KG1 (cell line): ENCODE data around the gene EHMT1.
"Not testable (repeated sequence)": the region's sequence is repeated elsewhere in the genome, so short reads cannot be mapped to it uniquely, and the experiment has no call there.

Experiments used
- DNase-seq: peaks from one replicate; lab custom pipeline; 2025; lab: John Stamatoyannopoulos, UW

EHMT1 gene

DNA sequence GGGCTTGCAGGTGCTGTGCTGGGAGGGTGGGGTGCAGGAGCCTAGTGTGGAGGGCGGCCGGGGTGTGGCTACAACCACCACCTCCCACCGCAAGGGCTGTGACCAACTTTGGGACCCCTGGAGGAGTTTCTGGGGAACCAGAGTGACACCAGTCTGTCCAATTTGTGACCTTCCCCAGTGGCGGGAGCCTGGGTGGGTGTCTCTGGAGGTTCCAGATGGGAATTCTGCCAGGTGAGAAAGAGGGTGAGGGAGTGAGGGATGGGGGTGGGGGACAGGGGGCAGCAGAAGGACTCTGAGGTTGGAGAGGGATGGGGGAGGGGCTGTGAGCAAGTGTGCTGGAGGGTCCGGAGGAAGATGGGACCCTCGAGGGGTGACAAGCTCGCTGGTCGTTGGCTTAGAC, 254.6 kb downstream of the EHMT1 start:
- no peak for DNase-seq

DNA sequence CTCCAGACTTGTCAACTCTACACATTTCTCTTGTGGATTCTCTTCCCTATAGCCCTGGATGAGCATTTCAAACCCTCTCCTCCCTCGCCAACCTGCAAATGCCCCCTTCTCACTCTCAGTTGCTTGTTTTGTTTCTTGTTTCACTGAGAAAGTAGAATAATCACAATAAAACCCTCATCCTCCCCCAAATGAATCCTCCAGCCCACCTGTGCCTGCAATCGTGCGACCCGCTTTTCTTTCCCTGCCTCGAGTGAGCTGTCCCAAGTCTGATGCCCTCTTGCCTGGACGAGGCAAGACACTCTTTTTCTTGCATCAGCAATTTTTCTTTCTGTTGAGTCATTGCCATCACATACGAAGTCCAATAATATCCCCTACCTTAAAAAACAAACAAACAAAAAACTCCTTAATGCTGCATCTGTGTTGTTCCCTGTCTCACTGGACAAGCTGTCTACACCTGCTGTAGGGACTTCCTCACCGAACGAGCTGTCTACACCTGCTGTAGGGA, 255.1 kb downstream of the EHMT1 start:
- no peak for DNase-seq

- no peak for DNase-seq
Measured at GRCh38 chr9:137875354-137875753, 256.5 kb downstream of the EHMT1 start.

- no peak for DNase-seq
Measured at GRCh38 chr9:137875846-137876245, 257.0 kb downstream of the EHMT1 start.

DNA sequence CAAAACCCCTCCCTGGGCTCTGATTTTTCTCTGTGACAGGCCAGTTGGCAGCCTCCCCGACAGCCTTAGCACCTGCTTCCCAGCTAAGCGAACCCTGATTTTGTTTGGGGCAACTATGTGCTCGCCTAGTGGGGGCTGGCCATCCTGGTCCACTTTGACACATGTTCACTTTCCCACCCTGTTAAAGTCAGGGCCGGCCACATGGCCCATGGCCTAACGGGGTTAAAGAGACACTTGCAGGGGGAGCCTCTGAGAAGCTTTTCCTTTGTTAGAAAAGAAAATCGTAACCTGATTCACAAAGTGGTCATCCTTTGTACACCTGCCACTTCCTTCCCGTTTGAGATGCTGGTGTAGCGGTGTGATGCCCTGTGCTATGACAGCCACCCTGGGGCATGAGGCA, 257.5 kb downstream of the EHMT1 start:
- DNase-seq = no peak

DNA sequence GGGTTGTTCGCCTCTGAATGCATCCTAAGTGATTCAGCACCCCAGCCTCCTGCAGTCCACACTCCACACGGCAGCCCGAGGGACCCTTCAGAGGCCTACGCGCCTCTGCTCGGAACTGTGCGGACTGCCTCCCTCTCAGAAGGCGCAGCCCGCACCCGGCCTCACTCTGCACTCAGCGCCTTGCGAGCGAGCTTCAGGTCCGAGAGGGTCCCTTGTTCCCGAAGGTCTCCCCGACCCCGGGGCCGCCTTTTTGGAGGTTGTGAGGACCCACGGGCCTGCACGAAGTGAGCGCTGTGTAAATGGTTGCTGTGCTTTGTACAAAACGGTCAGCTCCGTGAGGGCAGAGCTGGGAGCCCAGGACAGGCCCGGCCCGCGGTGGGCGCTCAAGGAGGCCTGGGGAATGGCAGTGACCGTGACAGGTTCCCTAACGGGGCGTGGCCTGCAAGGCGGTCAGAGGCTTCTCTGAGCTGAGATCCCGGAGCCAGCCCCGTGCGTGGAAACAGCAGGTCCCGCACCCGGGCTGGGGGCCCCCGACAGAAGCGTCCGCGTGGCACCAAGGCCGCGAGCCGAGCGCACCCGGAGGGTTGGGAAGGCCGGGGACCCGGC, 258.1 kb downstream of the EHMT1 start:
- no peak for DNase-seq

GRCh38 chr9:137877506-137878122, 258.8 kb downstream of the EHMT1 start, which contains the start of gene CACNA1B:
CACNA1B (plus strand) TSS chr9:137877782; CDS start chr9:137877934, 152 bp downstream.
- not testable (repeated sequence) for DNase-seq

DNA sequence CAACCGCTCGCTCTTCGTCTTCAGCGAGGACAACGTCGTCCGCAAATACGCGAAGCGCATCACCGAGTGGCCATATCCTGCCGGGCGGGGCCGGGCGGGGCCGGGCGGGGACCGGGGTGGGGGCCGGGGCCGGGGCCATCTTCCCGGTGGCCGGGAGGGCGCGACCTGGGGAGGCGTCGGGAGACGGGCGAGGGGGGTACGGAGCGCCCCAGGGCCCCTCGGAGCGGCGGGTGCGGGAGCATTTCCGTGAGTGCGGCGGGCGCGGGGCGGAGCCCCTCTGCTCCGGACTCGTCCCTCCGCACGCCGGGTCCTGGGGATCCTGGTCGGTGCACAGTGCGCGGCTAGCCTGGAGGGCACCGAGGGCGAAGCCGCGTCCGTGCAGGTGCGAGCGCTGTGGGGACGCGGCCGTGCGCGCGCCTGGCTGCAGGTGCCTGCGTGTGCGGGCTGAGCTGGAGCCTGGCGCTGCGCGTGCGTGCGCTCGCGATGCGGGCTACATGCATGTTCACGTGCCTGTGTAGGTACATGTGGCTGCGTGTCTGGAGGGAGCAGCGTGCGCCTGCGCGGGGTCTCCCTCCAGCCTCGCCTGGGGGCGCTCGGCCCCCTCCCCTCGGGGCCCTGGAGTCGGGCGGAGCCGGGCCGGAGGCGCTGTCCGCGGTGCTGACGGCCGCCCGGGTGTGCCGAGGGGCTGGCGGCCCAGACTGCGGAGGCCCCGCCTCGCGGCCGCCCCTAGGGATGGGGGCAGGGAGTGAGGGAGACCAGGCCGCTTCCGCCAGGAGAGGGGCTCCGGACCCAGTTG, 259.5 kb downstream of the EHMT1 start:
- no peak for DNase-seq

GRCh38 chr9:137879052-137879451, 260.2 kb downstream of the EHMT1 start:
- no peak for DNase-seq

DNA sequence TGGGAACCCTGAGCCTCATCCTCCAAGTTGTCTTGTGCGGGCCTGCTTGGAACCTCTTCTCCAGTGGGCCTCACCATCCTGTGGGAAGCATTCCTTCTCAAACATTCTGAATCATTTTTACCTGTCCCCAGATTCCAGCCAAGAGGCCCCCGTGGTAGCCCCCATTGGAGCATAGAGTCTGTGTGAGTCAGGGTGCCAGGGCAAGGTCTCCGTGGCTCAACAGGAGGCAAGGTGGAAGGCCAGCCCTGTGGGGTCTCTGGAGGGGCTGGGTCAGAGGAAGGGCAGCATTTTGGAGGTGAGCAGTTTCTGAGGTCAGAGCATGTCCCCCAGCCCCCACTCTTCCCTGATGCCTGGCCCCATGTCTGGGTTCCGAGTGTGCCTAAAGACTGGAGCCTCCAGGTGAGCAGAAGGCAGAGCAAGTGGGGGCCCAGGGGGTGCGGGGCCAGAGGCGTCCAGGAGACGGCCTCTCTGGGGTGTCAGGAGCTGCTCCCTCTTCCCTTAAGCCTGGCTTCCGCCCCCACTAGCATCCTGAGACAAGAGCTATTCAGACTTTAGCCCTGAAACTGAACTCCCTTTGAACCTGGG, 260.9 kb downstream of the EHMT1 start:
- DNase-seq = no peak

DNA sequence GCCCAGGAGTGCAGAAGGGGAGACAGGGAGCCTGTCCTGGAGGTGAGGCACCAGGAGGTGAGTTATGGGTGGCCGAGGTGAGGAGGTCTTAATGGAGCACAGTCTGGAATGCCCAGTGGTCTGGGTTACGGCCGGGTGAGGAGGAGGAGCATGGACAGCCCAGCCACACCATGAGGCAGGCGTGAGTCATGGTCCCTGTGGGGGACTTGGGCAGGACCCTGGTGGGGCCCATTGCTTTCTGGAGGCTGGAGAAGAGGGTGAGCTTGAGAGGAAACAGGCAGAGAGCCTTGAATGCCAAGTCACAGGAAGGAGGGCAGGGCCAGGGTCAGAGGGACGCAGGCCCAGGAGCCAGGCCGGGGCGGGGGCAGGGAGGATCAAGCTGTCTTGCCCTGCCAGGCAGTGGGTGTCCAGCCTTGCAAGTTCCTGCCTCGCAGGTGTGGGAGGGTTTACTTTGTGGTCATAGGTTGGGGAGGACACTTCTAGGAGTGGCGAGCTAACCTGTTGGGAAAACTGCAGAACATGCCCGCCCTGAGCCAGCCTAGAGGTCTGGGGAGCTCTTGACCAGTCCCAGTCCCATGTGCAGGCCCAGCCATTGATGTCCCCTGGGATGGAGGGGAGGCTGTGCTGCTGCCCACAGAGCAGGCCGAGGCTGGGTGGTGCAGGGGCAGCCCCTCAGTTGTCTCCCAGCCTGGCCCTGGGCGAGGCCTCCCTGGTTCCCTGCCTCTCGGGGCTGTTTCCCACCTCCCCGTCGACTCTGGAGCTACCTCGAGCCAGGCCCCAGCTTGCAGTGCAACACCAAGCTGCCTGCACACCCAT, 261.6 kb downstream of the EHMT1 start:
- no peak for DNase-seq

DNA sequence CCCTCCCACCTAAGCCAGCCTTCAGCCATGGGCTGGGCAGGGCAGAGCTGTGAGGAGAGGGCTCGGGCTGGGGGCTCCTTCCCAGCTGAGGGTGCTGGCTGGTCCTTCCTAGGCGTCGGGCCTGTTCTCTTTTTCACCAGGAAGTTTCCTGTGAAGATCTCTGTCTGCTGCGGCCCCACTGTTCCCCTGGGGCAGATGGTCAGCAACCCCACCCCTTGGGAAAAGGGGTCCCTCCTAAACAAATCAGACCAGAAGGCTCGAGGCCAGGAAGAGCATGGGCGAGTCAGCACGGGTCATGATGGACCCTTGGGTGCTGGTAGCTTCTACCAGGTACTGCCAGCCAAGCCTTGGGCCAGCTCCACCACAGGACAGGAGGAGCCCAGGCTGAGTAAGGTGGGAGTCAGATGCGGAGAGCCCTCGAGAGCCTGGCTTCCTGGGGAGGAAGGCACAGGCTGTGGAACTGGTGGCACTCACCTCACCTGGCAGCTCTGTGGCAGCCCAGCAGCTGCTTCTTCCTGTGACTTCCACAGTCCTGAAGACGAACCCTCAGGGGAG, 262.2 kb downstream of the EHMT1 start:
- DNase-seq = no peak

- no peak for DNase-seq
Measured at GRCh38 chr9:137881591-137882505, 263.0 kb downstream of the EHMT1 start.

GRCh38 chr9:137882506-137882821, 263.7 kb downstream of the EHMT1 start:
- DNase-seq = no peak

- not testable (repeated sequence) for DNase-seq
Measured at GRCh38 chr9:137883977-137884376, 265.2 kb downstream of the EHMT1 start.

- DNase-seq = not testable (repeated sequence)
Measured at GRCh38 chr9:137884547-137884946, 265.7 kb downstream of the EHMT1 start.

- not testable (repeated sequence) for DNase-seq
Measured at GRCh38 chr9:137885121-137885520, 266.3 kb downstream of the EHMT1 start.
